Cardiac muscle cell (in vitro differentiated cells and primary cell): ENCODE measurements around the gene C20orf202. TPM values are rescaled to one million over a fixed set of nuclear protein-coding genes. Genes with fewer than 3 reads are reported as not detected.

Experiments
- DNase-seq, 2 donors: peaks; one replicate each; pipeline versions ENCODE4 v3.0.0 to v3.0.0-alpha.2; 2010 to 2017; ENCODE audit warnings: low read depth in 1 of 2, low spot score in 1 of 2
- H3K27ac ChIP-seq: fragments of 200-600 bp; sonication (generic); 2 replicates; pipeline ENCODE4 v1.5.1; 2016
- H3K27me3 ChIP-seq: fragments of 200-600 bp; sonication (generic); 2 replicates; pipeline ENCODE4 v1.6.0; 2016; ENCODE audit warnings: control low read depth
- H3K36me3 ChIP-seq: fragments of 200-600 bp; sonication (generic); 2 replicates; pipeline ENCODE4 v1.5.1; 2016; ENCODE audit warnings: control low read depth
- H3K4me1 ChIP-seq: fragments of 200-600 bp; sonication (generic); 2 replicates; pipeline ENCODE4 v1.8.1; 2017; ENCODE audit warnings: low read depth, mild to moderate bottlenecking, mixed run types
- H3K4me3 ChIP-seq: fragments of 200-600 bp; sonication (generic); 2 replicates; pipeline ENCODE4 v1.5.1; 2016; ENCODE audit warnings: mild to moderate bottlenecking
- H3K9me3 ChIP-seq: fragments of 200-600 bp; sonication (generic); 2 replicates; pipeline ENCODE4 v1.5.1; 2017; ENCODE audit warnings: low read depth, mild to moderate bottlenecking, control low read depth
- polyA plus RNA-seq: library from polyadenylated mRNA; unstranded; fragments of >200 nt; fragmentation: Nextera tagmentation; extraction: Ambion mirVana; gene quantifications from 2 replicates; pipeline ENCODE4 v1.2.1, GENCODE V29; 2016
- total RNA-seq: library from RNA; depleted of rRNA; stranded (reverse); fragments of >200 nt; gene quantifications from 2 replicates; pipeline ENCODE4 v1.2.3, GENCODE V29; 2016
- TF ChIP-seq, protein P1 (sequence below): IDR thresholded peaks from 2 replicates; pipeline ENCODE4 v1.5.1; 2012; ENCODE audit warnings: low read depth, mild to moderate bottlenecking, low read length

Gene C20orf202
- total and polyA plus RNA-seq, 2 experiments from 2014 or later = 0.27 to 0.83 TPM

DNA sequence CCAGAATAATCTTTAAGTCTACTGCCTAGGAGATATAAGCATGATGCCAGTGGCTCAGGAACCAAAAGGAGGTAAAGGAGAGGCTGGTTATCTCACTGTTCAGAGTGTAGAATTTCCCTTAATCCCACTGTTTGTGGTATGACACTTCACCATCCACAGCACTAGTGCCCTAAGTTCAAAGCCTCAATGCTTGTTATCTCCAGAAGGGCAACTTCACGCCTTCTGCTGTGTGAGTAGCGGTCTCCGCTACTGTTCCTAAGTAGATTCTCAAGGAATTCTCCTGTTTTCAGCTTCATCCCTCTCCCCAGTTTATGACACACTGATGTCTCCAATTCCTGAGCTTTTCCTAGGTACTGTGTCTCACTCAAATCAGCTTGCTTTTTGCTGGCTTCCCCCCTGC lies 49.2 kb downstream of the C20orf202 start:
- no peak overlapping the region for H3K4me3 ChIP-seq
- H3K27me3 ChIP-seq = no peaks in the 10 kb centered on the region
- no peak for DNase-seq
- H3K27ac ChIP-seq = no peak overlapping the region
- TF ChIP-seq, protein P1, sequence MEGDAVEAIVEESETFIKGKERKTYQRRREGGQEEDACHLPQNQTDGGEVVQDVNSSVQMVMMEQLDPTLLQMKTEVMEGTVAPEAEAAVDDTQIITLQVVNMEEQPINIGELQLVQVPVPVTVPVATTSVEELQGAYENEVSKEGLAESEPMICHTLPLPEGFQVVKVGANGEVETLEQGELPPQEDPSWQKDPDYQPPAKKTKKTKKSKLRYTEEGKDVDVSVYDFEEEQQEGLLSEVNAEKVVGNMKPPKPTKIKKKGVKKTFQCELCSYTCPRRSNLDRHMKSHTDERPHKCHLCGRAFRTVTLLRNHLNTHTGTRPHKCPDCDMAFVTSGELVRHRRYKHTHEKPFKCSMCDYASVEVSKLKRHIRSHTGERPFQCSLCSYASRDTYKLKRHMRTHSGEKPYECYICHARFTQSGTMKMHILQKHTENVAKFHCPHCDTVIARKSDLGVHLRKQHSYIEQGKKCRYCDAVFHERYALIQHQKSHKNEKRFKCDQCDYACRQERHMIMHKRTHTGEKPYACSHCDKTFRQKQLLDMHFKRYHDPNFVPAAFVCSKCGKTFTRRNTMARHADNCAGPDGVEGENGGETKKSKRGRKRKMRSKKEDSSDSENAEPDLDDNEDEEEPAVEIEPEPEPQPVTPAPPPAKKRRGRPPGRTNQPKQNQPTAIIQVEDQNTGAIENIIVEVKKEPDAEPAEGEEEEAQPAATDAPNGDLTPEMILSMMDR = no peak
- no peaks in the 10 kb centered on the region for H3K36me3 ChIP-seq
- H3K9me3 ChIP-seq = no peaks in the 10 kb centered on the region
- peaks cover 9% of the 10 kb centered on the region for H3K4me1 ChIP-seq

DNA sequence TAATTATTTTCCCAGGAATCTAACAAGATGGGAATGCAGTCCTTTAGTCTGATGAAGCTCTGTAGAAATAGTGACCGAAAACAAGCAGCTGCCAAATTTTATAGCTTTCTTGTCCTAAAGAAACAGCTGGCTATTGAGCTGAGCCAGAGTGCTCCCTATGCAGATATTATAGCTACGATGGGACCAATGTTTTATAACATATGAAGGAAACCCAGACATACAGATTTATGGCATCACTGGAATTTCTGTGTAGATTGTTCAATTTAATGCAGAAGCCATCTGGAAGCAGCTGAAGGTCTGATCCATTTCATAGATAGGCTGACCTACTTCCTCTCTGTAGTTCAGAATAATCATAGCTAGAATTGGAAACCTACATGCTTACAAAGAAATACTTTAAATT lies 51.0 kb downstream of the C20orf202 start:
- no peak overlapping the region for H3K27ac ChIP-seq
- no peaks in the 10 kb centered on the region for H3K36me3 ChIP-seq
- no peaks in the 10 kb centered on the region for H3K9me3 ChIP-seq
- no peak for DNase-seq
- no peaks in the 10 kb centered on the region for H3K4me1 ChIP-seq
- H3K27me3 ChIP-seq = no peaks in the 10 kb centered on the region
- H3K4me3 ChIP-seq = no peak overlapping the region
- TF ChIP-seq, protein P1 = no peak

DNA sequence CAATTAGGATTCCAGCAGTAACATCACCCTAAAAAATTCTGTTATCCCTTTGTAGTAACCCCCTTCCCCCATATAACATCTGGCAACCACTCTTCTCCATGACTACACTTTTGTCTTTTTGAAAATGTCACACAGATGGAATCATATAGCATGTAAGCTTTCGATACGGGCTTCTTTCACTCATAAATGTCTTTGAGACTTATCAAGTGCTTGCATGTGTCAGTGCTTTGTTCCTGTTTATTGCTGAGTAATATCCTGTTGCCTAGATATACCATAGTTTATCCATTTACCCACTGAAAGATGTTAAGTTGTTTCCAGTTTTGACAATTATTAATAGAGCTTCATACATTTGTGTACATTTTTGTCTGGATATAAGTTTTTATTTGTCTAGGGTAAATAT lies 52.4 kb downstream of the C20orf202 start:
- Histone ChIP-seq H3K4me1 (no peaks in the 10 kb centered on the region), H3K27me3 (no peaks in the 10 kb centered on the region), H3K27ac (no peak overlapping the region), H3K4me3 (no peak overlapping the region), H3K36me3 (no peaks in the 10 kb centered on the region), H3K9me3 (no peaks in the 10 kb centered on the region)
- DNase-seq = no peak
- TF ChIP-seq, protein P1 = no peak

Other genes with a start within 250 kb of the C20orf202 start
- 2.1 and 8.1 TPM in 2 replicates for gene RSPO4, start 201.1 kb upstream of the C20orf202 start, total RNA-seq
- gene RSPO4, start 201.1 kb upstream of the C20orf202 start, polyA plus RNA-seq = 7.6 and 8.4 TPM in 2 replicates
- gene PSMF1, start 84.9 kb upstream of the C20orf202 start, total RNA-seq = 60.0 and 202 TPM in 2 replicates
- gene PSMF1, start 84.9 kb upstream of the C20orf202 start, polyA plus RNA-seq = 123 and 131 TPM in 2 replicates
- 27.7 and 40.3 TPM in 2 replicates for gene TMEM74B, start 18.5 kb upstream of the C20orf202 start, total RNA-seq
- 10.9 and 12.3 TPM in 2 replicates for gene TMEM74B, start 18.5 kb upstream of the C20orf202 start, polyA plus RNA-seq
- 0.28 and 0.33 TPM in 2 replicates for gene RAD21L1, start 22.6 kb downstream of the C20orf202 start, total RNA-seq
- gene RAD21L1, start 22.6 kb downstream of the C20orf202 start, polyA plus RNA-seq = 0.16 and 1.2 TPM in 2 replicates
- 8.1 and 14.6 TPM in 2 replicates for gene SNPH, start 62.8 kb downstream of the C20orf202 start, total RNA-seq
- 3.8 and 7.4 TPM in 2 replicates for gene SNPH, start 62.8 kb downstream of the C20orf202 start, polyA plus RNA-seq
- 8.0 and 9.4 TPM in 2 replicates for gene SDCBP2, start 125.7 kb downstream of the C20orf202 start, total RNA-seq
- 6.2 and 8.9 TPM in 2 replicates for gene SDCBP2, start 125.7 kb downstream of the C20orf202 start, polyA plus RNA-seq
- 95.1 and 122 TPM in 2 replicates for gene FKBP1A, start 189.6 kb downstream of the C20orf202 start, total RNA-seq
- 129 and 162 TPM in 2 replicates for gene FKBP1A, start 189.6 kb downstream of the C20orf202 start, polyA plus RNA-seq